LNCaP clone FGC (cell line): ENCODE measurements around the gene ANKRD13C.

ENCODE experiments used
- DNase-seq: peaks from one replicate; pipeline ENCODE4 v3.0.0-alpha.2; 2011; ENCODE audit warnings: low read depth
- H3K4me3 ChIP-seq: 2 replicates; pipeline ENCODE4 v1.5.1; 2011; ENCODE audit warnings: mild to moderate bottlenecking, low read depth, low read length, control low read depth
- TF ChIP-seq, protein P1 (sequence below): IDR thresholded peaks from 2 replicates; pipeline ENCODE4 v1.5.1; 2012; ENCODE audit warnings: mild to moderate bottlenecking; ENCODE audit not compliant: control insufficient read depth, insufficient read depth; ENCODE audit errors: extremely low read depth

Gene ANKRD13C

GRCh38 chr1:70318191-70318590 lies 36.3 kb downstream of the ANKRD13C start:
- TF ChIP-seq, protein P1, sequence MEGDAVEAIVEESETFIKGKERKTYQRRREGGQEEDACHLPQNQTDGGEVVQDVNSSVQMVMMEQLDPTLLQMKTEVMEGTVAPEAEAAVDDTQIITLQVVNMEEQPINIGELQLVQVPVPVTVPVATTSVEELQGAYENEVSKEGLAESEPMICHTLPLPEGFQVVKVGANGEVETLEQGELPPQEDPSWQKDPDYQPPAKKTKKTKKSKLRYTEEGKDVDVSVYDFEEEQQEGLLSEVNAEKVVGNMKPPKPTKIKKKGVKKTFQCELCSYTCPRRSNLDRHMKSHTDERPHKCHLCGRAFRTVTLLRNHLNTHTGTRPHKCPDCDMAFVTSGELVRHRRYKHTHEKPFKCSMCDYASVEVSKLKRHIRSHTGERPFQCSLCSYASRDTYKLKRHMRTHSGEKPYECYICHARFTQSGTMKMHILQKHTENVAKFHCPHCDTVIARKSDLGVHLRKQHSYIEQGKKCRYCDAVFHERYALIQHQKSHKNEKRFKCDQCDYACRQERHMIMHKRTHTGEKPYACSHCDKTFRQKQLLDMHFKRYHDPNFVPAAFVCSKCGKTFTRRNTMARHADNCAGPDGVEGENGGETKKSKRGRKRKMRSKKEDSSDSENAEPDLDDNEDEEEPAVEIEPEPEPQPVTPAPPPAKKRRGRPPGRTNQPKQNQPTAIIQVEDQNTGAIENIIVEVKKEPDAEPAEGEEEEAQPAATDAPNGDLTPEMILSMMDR = no peak
- DNase-seq = no peak
- no peak overlapping the region for H3K4me3 ChIP-seq

GRCh38 chr1:70317087-70317486 lies 37.4 kb downstream of the ANKRD13C start:
- no peak for DNase-seq
- TF ChIP-seq, protein P1 = no peak
- H3K4me3 ChIP-seq = no peak overlapping the region

DNA sequence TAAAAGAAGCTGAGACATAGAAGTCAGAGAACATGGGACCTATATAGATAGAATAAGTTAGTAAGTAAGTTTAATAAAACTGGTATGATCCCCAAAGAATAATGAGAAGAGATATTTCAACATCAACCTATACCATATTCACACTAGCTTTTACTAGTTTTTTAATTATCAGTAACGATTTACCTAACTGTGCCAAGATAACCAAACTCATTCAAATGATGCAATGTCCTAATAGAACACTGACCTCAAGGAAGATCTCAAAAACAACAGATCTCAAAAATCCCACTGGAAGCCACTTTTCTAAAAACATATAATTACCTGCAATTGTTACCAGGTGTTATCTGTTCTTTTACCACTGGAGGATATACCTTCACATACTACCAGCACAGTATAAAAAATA lies 38.7 kb downstream of the ANKRD13C start:
- TF ChIP-seq, protein P1 = no peak

DNA sequence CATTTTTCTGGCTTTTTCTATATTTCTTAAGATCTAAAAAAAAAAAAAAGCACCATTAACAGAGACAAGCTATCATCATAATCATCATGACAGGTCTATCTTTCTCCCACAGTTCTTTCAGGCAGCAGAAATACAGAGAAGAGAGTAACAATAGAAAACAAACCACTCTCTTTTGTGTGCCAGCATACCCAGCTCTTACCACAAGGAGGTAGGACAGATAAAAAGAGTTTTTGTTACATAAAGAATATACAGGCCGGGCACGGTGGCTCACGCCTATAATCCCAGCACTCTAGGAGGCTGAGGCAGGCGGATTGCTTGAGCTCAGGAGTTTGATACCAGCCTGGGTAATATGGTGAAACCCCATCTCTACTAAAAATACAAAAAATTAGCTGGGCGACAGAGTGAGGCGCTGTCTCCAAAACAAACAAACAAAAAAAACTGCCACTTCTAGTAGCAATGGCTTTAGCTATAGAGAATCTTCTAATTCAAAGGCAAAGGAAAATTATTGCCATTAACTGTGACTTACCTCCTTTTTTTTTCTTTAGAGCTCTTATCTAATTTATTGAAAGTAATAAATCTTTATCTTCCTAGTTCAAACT lies 39.7 kb downstream of the ANKRD13C start:
- no peak overlapping the region for H3K4me3 ChIP-seq
- DNase-seq = no peak
- TF ChIP-seq, protein P1 = no peak

More for the DNA sequence above, 38.7 kb downstream of the ANKRD13C start:
- H3K4me3 ChIP-seq = no peak overlapping the region
- DNase-seq = no peak

GRCh38 chr1:70311369-70311768 lies 43.2 kb downstream of the ANKRD13C start:
- H3K4me3 ChIP-seq = no peak overlapping the region
- TF ChIP-seq, protein P1 = no peak
- no peak for DNase-seq

DNA sequence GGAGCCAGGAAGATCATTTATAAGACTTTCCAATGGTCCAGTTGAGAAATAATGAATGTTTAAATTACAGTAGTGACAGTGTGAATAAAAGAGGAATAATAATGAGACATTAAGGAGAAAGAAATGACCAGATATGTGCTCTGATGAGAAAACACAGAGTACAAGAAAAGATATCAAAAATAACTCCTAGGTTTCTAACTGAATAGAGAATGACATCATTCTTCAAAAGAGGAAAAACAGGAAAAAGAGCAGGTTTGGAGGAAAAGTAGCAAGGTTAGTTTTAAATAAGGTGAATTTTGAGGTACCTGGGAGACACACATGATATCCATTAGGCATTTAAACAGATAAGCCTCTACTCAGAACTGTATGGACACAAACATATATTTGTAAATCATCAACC lies 55.0 kb downstream of the ANKRD13C start:
- DNase-seq = no peak
- TF ChIP-seq, protein P1 = no peak
- no peak overlapping the region for H3K4me3 ChIP-seq

- TF ChIP-seq, protein P1 = no peak
- H3K4me3 ChIP-seq = no peak overlapping the region
- no peak for DNase-seq
These were observed 58.8 kb downstream of the ANKRD13C start for GRCh38 chr1:70295749-70296148.
